ENCODE data around the gene DOK7.

DOK7 gene

GRCh38 chr4:3515646-3516045 lies 52.5 kb downstream of the DOK7 start:
- DNase-seq (ENCODE audit: low read depth) = no peak
- H3K4me3 ChIP-seq (ENCODE audit: low read depth, low read length) = no peak overlapping the region
- no peak for TF ChIP-seq CTCF (conservative IDR thresholded peaks at IDR 0.05; ENCODE audit: low read depth, low read length)

GRCh38 chr4:3516061-3516835 lies 53.1 kb downstream of the DOK7 start:
- no peak for DNase-seq (ENCODE audit: low read depth)
- no peak overlapping the region for H3K4me3 ChIP-seq (ENCODE audit: low read depth, low read length)
- TF ChIP-seq CTCF (conservative IDR thresholded peaks at IDR 0.05; ENCODE audit: low read depth, low read length) = no peak

- H3K4me3 ChIP-seq (ENCODE audit: low read depth, low read length) = no peak overlapping the region
- DNase-seq (ENCODE audit: low read depth) = no peak
- TF ChIP-seq CTCF (conservative IDR thresholded peaks at IDR 0.05; ENCODE audit: low read depth, low read length) = no peak
Observed at GRCh38 chr4:3516836-3517730, 54.0 kb downstream of the DOK7 start.

GRCh38 chr4:3517731-3518510 lies 54.8 kb downstream of the DOK7 start:
- TF ChIP-seq CTCF (conservative IDR thresholded peaks at IDR 0.05; ENCODE audit: low read depth, low read length) = no peak
- no peak overlapping the region for H3K4me3 ChIP-seq (ENCODE audit: low read depth, low read length)
- no peak for DNase-seq (ENCODE audit: low read depth)

GRCh38 chr4:3518511-3518880 lies 55.4 kb downstream of the DOK7 start:
- TF ChIP-seq CTCF (conservative IDR thresholded peaks at IDR 0.05; ENCODE audit: low read depth, low read length) = no peak
- DNase-seq (ENCODE audit: low read depth) = no peak
- H3K4me3 ChIP-seq (ENCODE audit: low read depth, low read length) = no peak overlapping the region

GRCh38 chr4:3518941-3519340 lies 55.8 kb downstream of the DOK7 start:
- no peak for TF ChIP-seq CTCF (conservative IDR thresholded peaks at IDR 0.05; ENCODE audit: low read depth, low read length)
- DNase-seq (ENCODE audit: low read depth) = no peak
- no peak overlapping the region for H3K4me3 ChIP-seq (ENCODE audit: low read depth, low read length)
